Measurements from ENCODE around the gene WDFY4.

The WDFY4 gene

GRCh38 chr10:48910548-48910947, 225.9 kb downstream of the WDFY4 start:
- TF ChIP-seq POLR2AphosphoS5 (IDR thresholded peaks at IDR 0.05; ENCODE audit: low read depth, low read length): no peak
- no peak for TF ChIP-seq FOXP2 (optimal IDR thresholded peaks at IDR 0.05; ENCODE audit: borderline replicate concordance, extremely low read depth, extremely low read length, insufficient read depth)
- no peak for TF ChIP-seq REST (IDR thresholded peaks at IDR 0.05; ENCODE audit: insufficient read depth in 1 of 2, low read depth in 2 of 2, low read length in 2 of 2)
- no peak for TF ChIP-seq SIN3A (IDR thresholded peaks at IDR 0.05; ENCODE audit: borderline replicate concordance, insufficient read depth, low read length)
- TF ChIP-seq TAF1 (IDR thresholded peaks at IDR 0.05; ENCODE audit: borderline replicate concordance, insufficient read depth, low read length): no peak

DNA sequence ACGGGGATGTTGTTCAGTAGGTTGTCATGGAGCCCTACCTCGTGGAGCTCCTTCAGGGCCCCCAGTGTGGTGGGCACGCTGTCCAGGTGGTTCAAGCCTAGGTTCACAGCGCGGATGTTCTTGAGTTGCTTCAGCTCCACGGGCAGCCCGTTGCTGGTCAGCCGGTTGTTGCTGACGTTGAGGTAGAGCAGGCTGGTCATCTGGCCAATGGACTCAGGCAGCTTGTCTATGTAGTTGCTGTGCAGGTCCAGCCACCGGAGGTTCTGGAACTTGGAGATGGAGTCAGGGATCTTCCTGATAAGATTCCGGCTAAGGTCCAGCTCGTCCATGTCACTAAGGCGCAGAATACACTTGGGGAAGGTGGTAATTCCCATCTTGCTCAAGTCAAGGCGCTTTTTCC, 229.0 kb downstream of the WDFY4 start:
- TF ChIP-seq REST (IDR thresholded peaks at IDR 0.05; ENCODE audit: insufficient read depth in 1 of 2, low read depth in 2 of 2, low read length in 2 of 2) (no peak), FOXP2 (optimal IDR thresholded peaks at IDR 0.05; ENCODE audit: borderline replicate concordance, extremely low read depth, extremely low read length, insufficient read depth) (no peak), POLR2AphosphoS5 (IDR thresholded peaks at IDR 0.05; ENCODE audit: low read depth, low read length) (no peak), SIN3A (IDR thresholded peaks at IDR 0.05; ENCODE audit: borderline replicate concordance, insufficient read depth, low read length) (no peak), TAF1 (IDR thresholded peaks at IDR 0.05; ENCODE audit: borderline replicate concordance, insufficient read depth, low read length) (no peak)

DNA sequence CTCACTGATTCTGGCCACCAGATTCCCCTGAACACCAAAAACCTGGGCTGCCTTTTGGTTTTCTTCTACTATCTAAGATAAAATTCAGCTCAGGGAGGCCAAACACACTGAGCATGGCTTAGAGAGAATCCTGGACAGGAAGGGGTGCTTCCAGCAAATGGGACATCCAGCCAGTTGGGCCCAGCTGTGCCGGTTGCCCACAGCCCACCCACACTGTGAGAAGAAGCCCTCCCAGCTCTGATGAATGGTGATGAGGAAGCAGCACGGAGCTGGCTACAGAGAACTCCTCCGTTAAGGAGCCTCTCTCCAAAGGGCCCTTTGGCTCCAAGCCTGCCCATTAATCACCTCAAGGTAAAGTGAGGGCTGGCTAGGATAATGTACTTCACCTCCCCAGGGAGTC, 239.1 kb downstream of the WDFY4 start:
- TF ChIP-seq TAF1 (IDR thresholded peaks at IDR 0.05; ENCODE audit: borderline replicate concordance, insufficient read depth, low read length): no peak
- TF ChIP-seq REST (IDR thresholded peaks at IDR 0.05; ENCODE audit: insufficient read depth in 1 of 2, low read depth in 2 of 2, low read length in 2 of 2): no peak
- no peak for TF ChIP-seq FOXP2 (optimal IDR thresholded peaks at IDR 0.05; ENCODE audit: borderline replicate concordance, extremely low read depth, extremely low read length, insufficient read depth)
- TF ChIP-seq POLR2AphosphoS5 (IDR thresholded peaks at IDR 0.05; ENCODE audit: low read depth, low read length): no peak
- TF ChIP-seq SIN3A (IDR thresholded peaks at IDR 0.05; ENCODE audit: borderline replicate concordance, insufficient read depth, low read length): no peak

DNA sequence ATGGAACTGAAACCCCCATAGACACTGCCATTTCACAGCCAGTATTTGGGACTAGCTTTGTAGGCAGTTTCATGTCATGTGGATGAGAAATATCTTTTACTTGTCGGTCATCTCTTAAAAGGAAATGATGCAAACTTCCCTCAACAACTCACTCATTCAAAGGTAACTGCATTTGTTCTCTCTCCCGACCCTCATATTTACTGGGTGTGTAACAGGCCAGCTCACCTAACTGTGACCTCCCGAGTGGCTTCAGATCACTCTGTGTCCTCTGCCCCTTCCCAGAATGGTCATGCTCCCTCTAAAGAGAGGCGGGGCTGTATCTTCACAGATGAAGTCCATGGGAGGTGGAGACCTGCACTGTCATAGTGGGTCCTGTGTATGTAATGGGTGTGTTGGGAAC, 240.3 kb downstream of the WDFY4 start:
- TF ChIP-seq TAF1 (IDR thresholded peaks at IDR 0.05; ENCODE audit: borderline replicate concordance, insufficient read depth, low read length): no peak
- no peak for TF ChIP-seq FOXP2 (optimal IDR thresholded peaks at IDR 0.05; ENCODE audit: borderline replicate concordance, extremely low read depth, extremely low read length, insufficient read depth)
- no peak for TF ChIP-seq SIN3A (IDR thresholded peaks at IDR 0.05; ENCODE audit: borderline replicate concordance, insufficient read depth, low read length)
- TF ChIP-seq POLR2AphosphoS5 (IDR thresholded peaks at IDR 0.05; ENCODE audit: low read depth, low read length): no peak
- no peak for TF ChIP-seq REST (IDR thresholded peaks at IDR 0.05; ENCODE audit: insufficient read depth in 1 of 2, low read depth in 2 of 2, low read length in 2 of 2)

DNA sequence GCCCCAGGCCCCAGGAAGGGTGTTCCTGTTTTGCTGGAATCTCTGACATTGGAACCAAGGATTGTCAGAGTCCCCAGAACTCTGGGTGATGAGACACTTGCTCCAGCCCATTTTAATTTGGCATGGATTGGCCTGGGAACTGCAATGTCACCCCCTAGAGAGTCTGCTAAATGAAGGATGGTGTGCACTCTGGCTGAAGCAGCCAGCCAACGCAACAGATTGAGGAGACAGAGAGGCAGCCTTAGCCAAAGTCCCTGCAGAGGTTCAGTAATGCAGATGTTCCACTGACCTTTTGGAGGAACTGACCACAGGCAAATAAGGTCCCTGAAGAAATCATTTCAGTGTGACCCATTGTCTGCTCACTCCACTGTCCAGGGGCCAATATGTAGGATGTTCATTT, 241.6 kb downstream of the WDFY4 start:
- TF ChIP-seq TAF1 (IDR thresholded peaks at IDR 0.05; ENCODE audit: borderline replicate concordance, insufficient read depth, low read length) (no peak), FOXP2 (optimal IDR thresholded peaks at IDR 0.05; ENCODE audit: borderline replicate concordance, extremely low read depth, extremely low read length, insufficient read depth) (no peak), SIN3A (IDR thresholded peaks at IDR 0.05; ENCODE audit: borderline replicate concordance, insufficient read depth, low read length) (no peak)
